Measurements from ENCODE around the gene PCED1B.

PCED1B gene

DNA sequence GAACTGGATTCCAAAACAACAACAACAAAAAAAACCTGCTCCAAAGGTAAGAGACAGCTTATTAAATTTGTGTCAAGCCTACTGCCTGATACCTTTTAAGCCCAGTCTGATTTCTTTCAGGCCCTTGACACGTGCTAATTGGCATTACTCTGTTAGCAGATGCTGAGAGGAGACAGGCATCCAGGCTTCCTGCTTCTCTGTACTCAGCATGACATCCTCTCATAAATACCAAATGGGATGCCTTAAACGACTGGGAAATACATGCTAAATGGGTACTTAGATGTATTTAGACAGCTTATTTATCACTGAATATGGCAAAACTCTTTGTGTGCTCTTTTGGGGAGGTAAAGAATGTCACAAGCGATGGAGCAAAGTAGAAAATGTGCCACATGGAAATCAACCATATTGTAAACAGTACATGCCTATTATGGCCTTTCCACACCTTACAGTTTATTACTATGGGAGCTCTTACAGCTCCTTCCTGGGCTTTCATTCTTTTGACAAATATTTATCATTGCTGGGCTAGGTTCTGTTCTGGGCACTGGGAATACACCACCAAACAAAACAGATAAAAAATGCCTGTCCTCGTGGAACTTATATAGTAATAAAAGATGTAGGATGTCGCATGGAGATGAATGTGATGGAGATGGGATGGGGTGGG lies 11.5 kb upstream of the PCED1B start:
- DNase-seq (ENCODE audit: low read depth): no peak

DNA sequence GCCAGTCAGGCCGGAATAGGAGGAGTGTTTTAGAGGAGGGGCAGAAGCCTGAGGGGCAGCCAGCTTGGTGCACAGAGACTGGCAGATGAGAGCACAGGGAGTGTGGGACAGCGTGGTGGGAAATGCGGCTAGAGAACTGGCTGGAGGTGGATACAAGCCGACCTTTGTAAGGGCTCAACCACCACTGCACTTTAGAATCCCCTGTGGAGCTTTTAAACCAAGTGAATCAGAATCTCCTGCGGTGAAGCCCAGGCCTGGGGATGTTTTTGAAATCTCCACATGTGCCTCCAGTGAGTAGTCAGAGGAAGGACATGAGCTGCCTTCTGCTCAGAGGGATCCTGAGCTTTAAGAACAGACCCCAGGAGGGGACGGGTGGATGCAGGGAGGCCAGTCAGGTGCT lies 10.9 kb upstream of the PCED1B start:
- no peak for DNase-seq (ENCODE audit: low read depth)

- no peak for DNase-seq (ENCODE audit: low read depth)
These were observed 9.1 kb upstream of the PCED1B start for GRCh38 chr12:47070310-47070709.

DNA sequence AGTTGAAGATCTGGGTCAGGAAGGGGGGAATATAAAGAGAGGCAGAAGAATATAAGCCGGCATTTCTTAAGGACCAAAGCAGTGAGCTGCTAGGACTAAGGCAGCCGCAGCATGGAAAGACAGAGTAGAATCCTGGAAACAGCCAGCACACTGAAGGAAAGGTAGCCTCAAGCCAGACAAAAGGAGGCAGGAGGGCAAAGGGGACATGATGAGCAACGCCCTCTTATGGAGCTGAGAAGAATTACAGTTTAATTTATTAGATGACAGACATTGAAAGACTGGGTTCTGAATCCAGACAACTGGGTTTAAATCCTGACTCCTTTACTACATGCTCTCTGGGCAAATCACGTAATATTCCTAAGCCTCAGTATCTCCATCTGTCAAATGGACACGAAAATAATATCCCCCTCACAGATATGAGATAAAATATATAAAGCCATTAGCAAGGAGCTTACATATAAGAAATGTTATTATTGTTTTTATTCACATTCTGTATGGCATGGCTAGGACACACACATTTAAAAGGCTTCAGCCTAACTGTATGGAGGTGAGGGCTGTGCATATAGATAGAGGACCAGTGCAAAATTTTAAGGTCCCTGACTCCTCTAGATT lies 8.1 kb upstream of the PCED1B start:
- no peak for DNase-seq (ENCODE audit: low read depth)

- no peak for DNase-seq (ENCODE audit: low read depth)
These were observed 5.5 kb upstream of the PCED1B start for GRCh38 chr12:47073951-47074350.

DNA sequence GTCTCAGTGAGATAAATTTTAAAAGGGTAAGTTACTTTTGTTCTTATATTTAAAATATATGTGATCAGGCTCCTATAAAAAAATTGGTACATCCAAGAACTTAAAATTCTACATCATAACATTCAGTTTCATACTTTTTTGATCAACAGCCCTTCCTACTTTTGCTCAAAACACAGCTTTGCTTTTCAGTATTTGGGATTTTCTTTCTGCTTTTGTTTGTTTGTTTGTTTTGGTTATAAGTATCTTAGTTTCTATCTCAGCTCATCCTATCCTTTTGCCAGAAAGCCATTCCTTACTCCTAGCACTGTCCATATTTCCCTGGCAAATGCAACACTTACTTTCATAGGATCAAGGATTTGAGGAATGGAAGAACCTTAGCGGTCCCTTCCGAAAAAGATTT lies 4.7 kb upstream of the PCED1B start:
- DNase-seq (ENCODE audit: low read depth): no peak

DNA sequence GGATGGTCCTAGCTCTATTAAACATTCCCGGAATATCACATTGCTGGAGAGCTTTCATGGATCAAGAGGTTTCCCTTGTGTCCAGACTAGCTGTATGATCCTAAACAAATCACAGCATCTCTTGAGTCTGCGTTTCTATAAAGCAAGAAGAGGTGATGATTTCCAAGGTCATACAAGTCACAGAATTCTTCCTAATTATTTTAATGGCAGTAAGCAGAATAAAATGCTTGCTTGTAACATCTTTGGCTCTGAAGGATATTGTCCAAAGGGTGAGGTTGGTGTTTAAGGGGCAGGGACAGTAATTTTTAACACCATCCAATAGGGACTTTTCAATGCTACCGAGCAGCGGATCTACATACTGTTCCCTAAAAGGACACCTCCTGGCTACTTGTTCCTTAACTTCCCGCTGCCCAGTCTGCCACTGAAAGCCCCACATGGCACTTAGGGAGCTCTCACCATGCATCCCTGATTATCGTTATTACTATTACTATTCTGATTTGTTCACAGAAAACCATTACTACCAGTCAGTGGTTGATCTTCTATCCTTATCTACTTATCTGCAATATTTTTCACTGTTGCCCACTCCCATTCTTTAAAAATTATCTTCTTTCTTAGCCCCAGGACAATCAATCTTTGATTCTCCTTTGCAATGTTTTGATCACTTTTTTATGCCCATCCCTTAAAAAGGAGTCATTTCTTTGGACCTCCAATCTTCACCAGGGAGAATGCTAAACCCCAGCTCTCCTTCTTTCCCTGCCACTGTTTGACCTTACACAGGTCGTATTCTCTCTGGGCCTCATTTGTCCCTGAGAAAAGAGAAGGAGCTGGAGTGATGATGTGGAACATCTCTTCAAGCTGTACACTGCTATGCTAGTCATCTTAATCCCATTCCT lies 4.0 kb upstream of the PCED1B start:
- DNase-seq (ENCODE audit: low read depth): no peak

DNA sequence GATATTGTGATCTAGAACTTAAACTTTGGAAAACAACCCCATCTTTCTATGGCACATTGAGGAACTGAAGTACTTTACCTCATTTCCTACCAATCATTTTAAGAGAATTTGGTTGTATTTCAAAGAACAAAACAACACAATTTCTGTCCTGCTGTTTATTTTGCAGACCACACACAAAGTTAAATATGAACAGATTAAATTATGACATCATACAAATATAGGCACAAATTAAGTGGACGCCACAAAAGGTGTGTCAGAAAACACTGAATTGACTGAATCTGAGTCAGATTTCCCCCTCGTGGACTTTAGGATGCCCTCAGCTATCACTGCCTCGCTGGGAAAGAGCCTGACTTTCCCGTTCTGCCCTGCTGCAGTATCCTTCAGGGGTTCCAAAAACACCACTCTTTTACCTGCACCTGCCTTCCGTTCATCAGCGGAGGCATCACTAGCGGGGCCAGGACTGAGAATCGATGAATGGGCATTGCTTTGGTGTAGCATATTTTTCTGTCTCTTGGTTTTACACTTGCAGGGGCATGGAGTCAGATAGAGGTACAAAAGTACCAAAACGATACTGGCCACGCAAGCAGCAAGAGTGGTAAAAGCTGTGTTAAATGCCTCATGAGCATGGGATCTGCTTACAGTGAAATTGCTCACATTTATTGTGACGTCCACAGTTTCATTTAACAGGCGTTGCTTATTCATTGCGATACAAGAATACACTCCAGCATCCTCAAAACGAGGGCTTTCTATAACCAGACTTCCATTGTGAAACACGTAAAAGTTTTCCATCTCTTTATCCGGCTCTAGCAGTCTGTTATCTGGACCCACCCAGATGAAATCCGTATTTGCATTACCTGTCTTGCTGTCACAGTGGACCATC lies 2.0 kb upstream of the PCED1B start:
- DNase-seq (ENCODE audit: low read depth): no peak

DNA sequence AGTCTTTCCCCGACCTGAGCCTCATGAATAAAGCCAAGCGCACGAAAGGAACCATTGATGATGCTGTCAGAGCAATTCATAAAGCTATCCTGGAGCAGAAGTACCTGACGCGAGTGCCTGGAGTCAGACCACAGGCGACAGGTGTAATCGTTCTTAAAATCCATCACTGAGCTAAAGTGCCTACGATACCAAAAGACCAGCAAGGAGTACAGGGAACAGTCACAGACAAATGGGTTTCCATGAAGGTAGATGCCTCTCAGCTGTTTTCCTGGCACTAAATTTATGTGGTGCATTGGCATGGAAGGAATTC lies 1.4 kb upstream of the PCED1B start:
- no peak for DNase-seq (ENCODE audit: low read depth)

DNA sequence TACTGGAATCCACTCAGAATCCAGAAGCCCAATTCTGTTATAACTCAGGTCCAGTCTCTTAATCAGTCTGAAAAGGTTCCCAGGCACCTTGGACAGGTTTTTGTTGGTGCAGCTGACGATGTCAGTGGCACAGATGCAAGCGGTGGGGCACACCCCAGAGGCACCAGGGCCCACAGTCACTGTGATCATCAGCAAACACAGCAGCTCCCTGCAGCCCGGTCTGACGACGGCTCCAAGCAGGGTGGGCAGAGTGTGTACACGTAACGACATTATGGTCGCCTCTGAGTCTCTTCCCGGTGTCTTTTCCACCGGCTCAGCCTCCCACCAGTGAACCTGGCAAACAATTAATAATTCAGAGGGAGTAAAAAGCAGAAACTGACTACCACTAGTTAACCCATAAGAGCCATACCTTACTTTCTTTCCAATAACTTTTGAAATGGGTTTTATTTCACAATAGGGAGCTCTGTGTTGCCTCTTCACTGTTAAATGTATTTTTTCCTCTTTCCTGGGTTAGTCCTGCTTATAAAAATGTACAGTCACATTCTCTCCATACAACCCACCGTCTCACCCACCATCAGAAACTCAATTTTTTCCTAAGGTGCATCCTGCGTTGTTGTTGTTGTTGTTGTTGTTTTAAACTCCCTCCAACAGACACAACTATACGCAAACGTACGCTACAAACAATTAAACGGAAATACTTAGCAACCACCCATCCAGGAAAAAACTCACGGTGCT lies 521 bp upstream of the PCED1B start:
- no peak for DNase-seq (ENCODE audit: low read depth)

DNA sequence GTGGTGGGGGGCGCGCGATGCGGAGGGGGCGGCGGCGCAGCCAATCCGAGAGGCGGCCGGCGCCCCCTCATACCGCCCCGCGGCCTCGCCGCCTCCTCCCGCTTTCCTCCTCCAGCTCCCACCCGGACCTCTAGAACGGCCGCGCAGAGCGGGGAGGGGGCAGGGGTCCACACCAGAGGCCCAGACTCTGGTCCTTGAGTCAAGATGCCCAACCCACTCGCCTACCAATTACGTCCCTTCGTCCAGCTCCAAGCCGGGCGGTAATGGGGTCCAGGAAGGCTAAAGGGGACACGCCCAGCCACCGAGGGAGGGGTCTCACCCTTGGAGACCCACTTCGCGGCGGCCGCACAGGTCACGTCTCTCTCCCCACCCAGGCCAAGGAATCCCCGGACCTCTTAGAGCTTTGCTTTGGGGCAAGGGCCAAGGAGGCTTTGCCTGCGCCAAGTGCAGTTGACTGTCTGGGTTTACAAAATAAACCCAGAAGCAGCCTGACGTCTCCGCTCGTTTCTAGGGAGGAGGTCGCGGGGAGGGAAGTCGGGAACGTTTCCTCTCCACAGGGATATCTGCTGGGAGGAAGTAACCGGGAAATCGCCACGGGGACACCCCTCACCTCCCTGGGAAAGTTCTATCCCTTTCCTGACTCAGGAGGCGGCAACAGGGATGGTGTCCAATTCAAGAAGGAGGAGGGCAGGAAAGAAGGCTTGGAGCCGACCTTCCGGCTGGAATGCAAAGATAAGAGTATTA lies 732 bp downstream of the PCED1B start:
- DNase-seq (ENCODE audit: low read depth): no peak

DNA sequence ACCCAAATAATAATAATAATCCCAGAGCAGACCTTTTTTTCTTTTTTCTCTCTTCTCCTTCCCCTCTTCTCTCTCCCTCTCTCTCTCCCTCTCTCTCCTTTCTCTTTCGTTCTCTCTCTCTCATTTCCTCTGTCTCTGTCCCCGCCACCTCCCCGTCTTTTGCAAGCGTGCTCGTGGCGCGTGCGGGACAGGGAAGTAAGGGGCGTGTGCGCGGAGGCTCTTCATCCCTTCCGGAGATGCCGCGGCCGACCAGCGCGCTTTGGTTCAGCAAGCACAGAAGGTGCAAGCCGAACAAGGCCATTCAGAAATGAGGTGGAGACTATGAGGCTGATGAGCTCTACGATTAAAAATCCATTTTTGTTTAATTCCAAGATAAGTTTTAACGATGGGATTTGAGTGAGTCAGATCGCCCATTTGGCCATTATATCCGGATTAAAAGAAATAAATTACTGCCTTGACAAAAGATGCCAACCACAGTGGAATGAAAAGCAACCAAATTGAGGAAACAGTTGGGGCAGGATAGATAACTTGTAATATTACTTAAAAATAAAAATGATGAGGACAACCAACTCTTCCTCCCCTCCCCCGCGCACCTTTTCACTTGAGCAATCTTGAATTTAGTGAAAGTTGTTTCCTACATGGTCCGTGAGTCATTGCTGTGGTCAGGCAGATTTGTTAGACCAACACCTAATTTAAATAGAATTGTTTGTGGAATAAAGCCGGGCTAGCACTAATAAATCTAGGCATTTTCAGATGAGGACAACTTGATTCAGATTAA lies 1.5 kb downstream of the PCED1B start:
- DNase-seq (ENCODE audit: low read depth): no peak

- DNase-seq (ENCODE audit: low read depth): no peak
These were observed 2.9 kb downstream of the PCED1B start for GRCh38 chr12:47082283-47082682.

DNA sequence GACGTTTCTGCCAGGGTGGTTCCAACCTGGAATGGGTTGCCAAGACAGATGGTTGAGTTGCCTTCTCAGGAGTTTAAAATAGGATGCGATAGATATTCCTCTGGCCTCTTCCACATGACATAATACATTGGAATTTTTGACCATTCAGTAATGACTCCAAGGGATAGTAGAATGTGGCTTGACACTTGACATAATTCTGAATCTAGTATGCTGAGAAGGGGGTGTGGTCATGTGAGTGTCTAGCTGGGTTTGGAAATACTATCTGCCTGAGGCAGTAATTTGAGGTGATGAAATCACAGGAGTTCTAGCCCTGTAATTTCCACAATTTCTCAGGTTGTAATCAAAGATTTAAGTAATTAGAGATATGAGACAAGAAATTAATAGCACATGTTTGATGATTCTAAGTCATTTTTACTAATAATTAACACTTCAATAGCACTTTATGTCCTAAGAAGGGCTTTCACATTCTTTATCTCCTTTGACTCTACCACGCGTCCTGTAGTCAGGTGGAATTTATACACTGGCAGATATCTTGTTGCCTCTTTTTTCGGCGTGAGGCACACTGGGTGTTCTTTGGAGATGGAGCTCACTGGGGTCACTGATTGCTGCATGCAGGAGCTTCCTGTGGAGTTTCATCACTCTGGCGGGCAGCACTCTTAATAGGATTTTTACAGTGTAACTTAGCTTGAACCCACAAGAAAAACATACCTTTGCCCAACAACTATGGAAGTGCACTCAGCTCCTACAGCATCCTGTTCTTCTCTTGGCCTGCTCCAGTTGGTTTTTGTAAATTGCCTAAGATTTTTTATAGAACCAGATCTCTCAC lies 3.6 kb downstream of the PCED1B start:
- DNase-seq (ENCODE audit: low read depth): no peak

GRCh38 chr12:47084172-47084571 lies 4.8 kb downstream of the PCED1B start:
- no peak for DNase-seq (ENCODE audit: low read depth)

GRCh38 chr12:47085815-47086252 lies 6.4 kb downstream of the PCED1B start:
- no peak for DNase-seq (ENCODE audit: low read depth)

DNA sequence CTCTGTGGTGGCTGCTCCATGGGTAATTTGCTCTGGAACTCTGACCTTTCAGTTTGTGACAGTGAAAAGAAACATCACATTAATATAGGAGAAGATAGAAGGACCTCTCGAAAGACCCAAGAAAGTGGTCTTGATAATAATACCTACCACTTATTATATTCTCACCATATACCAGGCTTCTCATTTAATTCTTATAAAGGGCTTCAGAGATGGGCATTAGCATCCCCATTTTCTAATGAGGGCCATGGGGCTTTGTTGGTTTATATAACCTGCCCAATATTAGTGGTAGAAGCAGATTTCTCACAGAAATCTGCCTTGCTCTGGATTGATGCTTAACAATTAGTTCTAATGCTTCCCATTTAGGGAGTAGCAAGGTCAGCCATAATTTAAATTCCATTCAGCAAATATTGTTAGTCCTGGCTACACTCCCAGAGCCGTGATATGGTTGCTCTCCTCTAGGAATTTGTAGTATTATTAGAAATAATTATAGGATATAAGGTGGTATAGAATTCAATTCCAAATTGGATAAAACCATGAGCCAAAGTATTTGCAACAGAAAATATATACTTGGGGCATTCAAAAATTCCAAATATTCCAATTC lies 7.8 kb downstream of the PCED1B start:
- DNase-seq (ENCODE audit: low read depth): no peak

- no peak for DNase-seq (ENCODE audit: low read depth)
These were observed 8.9 kb downstream of the PCED1B start for GRCh38 chr12:47088021-47088944.

Measured in stimulated activated CD8-positive, alpha-beta memory T cell treated with anti-CD3 and anti-CD28 coated beads, Interleukin-15, amount 100 ng/mL, for 1 hour (primary cell).